HCEC 1CT (cell line): ENCODE measurements around the gene NOX5.
"Not testable (repeated sequence)": the region's sequence is repeated elsewhere in the genome, so short reads cannot be mapped to it uniquely, and the experiment has no call there.

Experiments
- DNase-seq: peaks from one replicate; pipeline ENCODE4 v3.0.0-alpha.2; 2017

NOX5 gene

GRCh38 chr15:69060744-69061143 is 46.2 kb downstream of the NOX5 start:
- no peak for DNase-seq

- DNase-seq: no peak
These were observed 46.9 kb downstream of the NOX5 start for GRCh38 chr15:69061414-69061842.

GRCh38 chr15:69064649-69065048 is 50.2 kb downstream of the NOX5 start:
- DNase-seq: no peak

- DNase-seq: no peak
These were observed 51.8 kb downstream of the NOX5 start for GRCh38 chr15:69066007-69066995.

GRCh38 chr15:69067296-69067695 is 52.8 kb downstream of the NOX5 start:
- DNase-seq: no peak

GRCh38 chr15:69068157-69068556 is 53.7 kb downstream of the NOX5 start:
- no peak for DNase-seq

GRCh38 chr15:69069290-69069689 is 54.8 kb downstream of the NOX5 start:
- DNase-seq: not testable (repeated sequence)

- DNase-seq: no peak
These were observed 55.5 kb downstream of the NOX5 start for GRCh38 chr15:69069996-69070395.

- DNase-seq: no peak
These were observed 55.9 kb downstream of the NOX5 start for GRCh38 chr15:69070396-69070795.

- no peak for DNase-seq
These were observed 56.8 kb downstream of the NOX5 start for GRCh38 chr15:69071260-69071659.

- no peak for DNase-seq
These were observed 58.4 kb downstream of the NOX5 start for GRCh38 chr15:69072906-69073305.

- peak; percentile 59 for DNase-seq
These were observed 59.7 kb downstream of the NOX5 start for GRCh38 chr15:69074001-69074842.

GRCh38 chr15:69074843-69075224 is 60.3 kb downstream of the NOX5 start:
- DNase-seq: no peak

GRCh38 chr15:69075440-69075839 is 60.9 kb downstream of the NOX5 start:
- DNase-seq: no peak

- DNase-seq: no peak
These were observed 62.3 kb downstream of the NOX5 start for GRCh38 chr15:69076756-69077155.

- no peak for DNase-seq
These were observed 64.1 kb downstream of the NOX5 start for GRCh38 chr15:69078638-69079037.

GRCh38 chr15:69080295-69081248 is 66.1 kb downstream of the NOX5 start:
- no peak for DNase-seq

- peak; percentile 31 for DNase-seq
These were observed 67.0 kb downstream of the NOX5 start for GRCh38 chr15:69081310-69082004.

- peak; percentile 42 for DNase-seq
These were observed 67.6 kb downstream of the NOX5 start for GRCh38 chr15:69082021-69082502.

- no peak for DNase-seq
These were observed 68.1 kb downstream of the NOX5 start for GRCh38 chr15:69082554-69082953.

- no peak for DNase-seq
These were observed 70.0 kb downstream of the NOX5 start for GRCh38 chr15:69084404-69085030.
